Nephron (organoid): ENCODE measurements around the gene HDAC4.

Source experiments
- H3K27ac Mint-ChIP-seq, 3 experiments: 2 replicates each; pipeline ENCODE4 v1.8.0; 2020; ENCODE audit warnings: mixed read lengths in 3 of 3, mild to moderate bottlenecking in 2 of 3, moderate library complexity in 1 of 3
- H3K27me3 Mint-ChIP-seq: 2 replicates; pipeline ENCODE4 v1.8.0; 2021; ENCODE audit warnings: low read depth, mild to moderate bottlenecking, moderate library complexity, mixed read lengths
- H3K36me3 Mint-ChIP-seq: 2 replicates; pipeline ENCODE4 v1.8.0; 2020; ENCODE audit warnings: low read depth, mixed read lengths
- H3K4me1 Mint-ChIP-seq: 2 replicates; pipeline ENCODE4 v1.8.0; 2020; ENCODE audit warnings: mixed read lengths
- H3K4me3 Mint-ChIP-seq, 3 experiments: 2 replicates each; pipeline ENCODE4 v1.8.0; 2020; ENCODE audit warnings: mild to moderate bottlenecking in 3 of 3, mixed read lengths in 3 of 3, moderate library complexity in 2 of 3
- H3K9me3 Mint-ChIP-seq: 2 replicates; pipeline ENCODE4 v1.8.0; 2020; ENCODE audit warnings: mixed read lengths
- CTCF ChIP-seq, 3 experiments: fragments of 200-600 bp; sonication (generic); IDR thresholded peaks; one replicate each; pipeline ENCODE4 v1.5.0; 2021; ENCODE audit warnings: antibody characterized with exemption in 3 of 3; ENCODE audit not compliant: unreplicated experiment in 3 of 3

Gene HDAC4

GRCh38 chr2:239166201-239166834, 234.5 kb downstream of the HDAC4 start:
- peaks cover 11% of the 10 kb centered on the region for H3K4me1 Mint-ChIP-seq
- peaks cover 9% of the 10 kb centered on the region for H3K9me3 Mint-ChIP-seq
- H3K27me3 Mint-ChIP-seq: no peaks in the 10 kb centered on the region
- H3K4me3 Mint-ChIP-seq: peak overlapping the region in 1 of 3 experiments; percentile 39
- no peak overlapping the region for H3K27ac Mint-ChIP-seq
- H3K36me3 Mint-ChIP-seq: peaks cover 43% of the 10 kb centered on the region
- no peak for TF ChIP-seq CTCF (IDR thresholded peaks at IDR 0.05; ENCODE audit: unreplicated experiment in 3 of 3)

GRCh38 chr2:239165206-239165831, 235.5 kb downstream of the HDAC4 start:
- H3K27ac Mint-ChIP-seq: no peak overlapping the region
- H3K9me3 Mint-ChIP-seq: peaks cover 1% of the 10 kb centered on the region
- no peak overlapping the region for H3K4me3 Mint-ChIP-seq
- peaks cover 43% of the 10 kb centered on the region for H3K36me3 Mint-ChIP-seq
- H3K4me1 Mint-ChIP-seq: peaks cover 11% of the 10 kb centered on the region
- no peak for TF ChIP-seq CTCF (IDR thresholded peaks at IDR 0.05; ENCODE audit: unreplicated experiment in 3 of 3)
- H3K27me3 Mint-ChIP-seq: no peaks in the 10 kb centered on the region

- Mint-ChIP-seq H3K4me3 (no peak overlapping the region), H3K27me3 (no peaks in the 10 kb centered on the region), H3K4me1 (peaks cover 11% of the 10 kb centered on the region), H3K9me3 (no peaks in the 10 kb centered on the region), H3K27ac (no peak overlapping the region), H3K36me3 (peaks cover 39% of the 10 kb centered on the region)
- TF ChIP-seq CTCF (IDR thresholded peaks at IDR 0.05; ENCODE audit: unreplicated experiment in 3 of 3): no peak
These were observed 236.4 kb downstream of the HDAC4 start for GRCh38 chr2:239164335-239164871.

GRCh38 chr2:239163688-239164334, 237.0 kb downstream of the HDAC4 start:
- no peak for TF ChIP-seq CTCF (IDR thresholded peaks at IDR 0.05; ENCODE audit: unreplicated experiment in 3 of 3)
- Mint-ChIP-seq H3K9me3 (no peaks in the 10 kb centered on the region), H3K27me3 (no peaks in the 10 kb centered on the region), H3K4me1 (peaks cover 11% of the 10 kb centered on the region), H3K4me3 (no peak overlapping the region), H3K36me3 (peaks cover 39% of the 10 kb centered on the region), H3K27ac (no peak overlapping the region)

GRCh38 chr2:239162976-239163687, 237.7 kb downstream of the HDAC4 start:
- H3K4me3 Mint-ChIP-seq: no peak overlapping the region
- H3K27me3 Mint-ChIP-seq: no peaks in the 10 kb centered on the region
- peaks cover 11% of the 10 kb centered on the region for H3K4me1 Mint-ChIP-seq
- TF ChIP-seq CTCF (IDR thresholded peaks at IDR 0.05; ENCODE audit: unreplicated experiment in 3 of 3): no peak
- H3K9me3 Mint-ChIP-seq: no peaks in the 10 kb centered on the region
- H3K27ac Mint-ChIP-seq: no peak overlapping the region
- H3K36me3 Mint-ChIP-seq: peaks cover 38% of the 10 kb centered on the region
